H9 (cell line): ENCODE results near the gene MBLAC1. TPM values are rescaled to one million over a fixed set of nuclear protein-coding genes. Genes with fewer than 3 reads are reported as not detected.

Source experiments
- DNase-seq: peaks from one replicate; pipeline ENCODE4 v3.0.0-alpha.2; 2017
- H2AFZ ChIP-seq: one replicate; pipeline ENCODE4 v1.6.1; 2013; ENCODE audit warnings: mild to moderate bottlenecking, low read length, control low read depth, moderate library complexity
- H2AK5ac ChIP-seq: 2 replicates; pipeline ENCODE4 v1.6.1; 2013; ENCODE audit warnings: low read length, control low read depth, mixed read lengths; ENCODE audit not compliant: insufficient read length
- H2BK120ac ChIP-seq: one replicate; pipeline ENCODE4 v1.6.1; 2013; ENCODE audit warnings: low read depth, mild to moderate bottlenecking, low read length, control low read depth, inconsistent platforms; ENCODE audit not compliant: poor library complexity, severe bottlenecking
- H2BK12ac ChIP-seq: 2 replicates; pipeline ENCODE4 v1.6.1; 2013; ENCODE audit warnings: low read length, control low read depth, mixed read lengths, low read depth; ENCODE audit not compliant: insufficient read length
- H2BK15ac ChIP-seq: 2 replicates; pipeline ENCODE4 v1.6.1; 2013; ENCODE audit warnings: low read depth, low read length, control low read depth
- H2BK20ac ChIP-seq: one replicate; pipeline ENCODE4 v1.6.1; 2013; ENCODE audit warnings: low read depth, mild to moderate bottlenecking, low read length, control low read depth, inconsistent platforms; ENCODE audit not compliant: poor library complexity, severe bottlenecking
- H2BK5ac ChIP-seq: 2 replicates; pipeline ENCODE4 v1.6.1; 2013; ENCODE audit warnings: low read length, control low read depth, mixed read lengths; ENCODE audit not compliant: insufficient read length
- H3K14ac ChIP-seq: 2 replicates; pipeline ENCODE4 v1.6.1; 2013; ENCODE audit warnings: low read length, control low read depth; ENCODE audit not compliant: insufficient read depth
- H3K18ac ChIP-seq: 2 replicates; pipeline ENCODE4 v1.6.1; 2013; ENCODE audit warnings: low read depth, mild to moderate bottlenecking, mixed read lengths, low read length, control low read depth; ENCODE audit not compliant: insufficient read length
- H3K23ac ChIP-seq: 2 replicates; pipeline ENCODE4 v1.6.1; 2013; ENCODE audit warnings: low read length, control low read depth, mixed read lengths, low read depth; ENCODE audit not compliant: insufficient read length
- H3K23me2 ChIP-seq: 2 replicates; pipeline ENCODE4 v1.6.1; 2013; ENCODE audit warnings: low read depth, mild to moderate bottlenecking, mixed read lengths, low read length, control low read depth; ENCODE audit not compliant: insufficient read length, poor library complexity, severe bottlenecking
- H3K27ac ChIP-seq: 2 replicates; pipeline ENCODE4 v1.5.1; 2013; ENCODE audit warnings: low read length, control low read depth, mixed read lengths, low read depth; ENCODE audit not compliant: insufficient read length
- H3K27me3 ChIP-seq: 2 replicates; pipeline ENCODE4 v1.6.1; 2013; ENCODE audit warnings: low read length, control low read depth, inconsistent platforms; ENCODE audit not compliant: insufficient read depth
- H3K4ac ChIP-seq: 2 replicates; pipeline ENCODE4 v1.6.1; 2013; ENCODE audit warnings: low read depth, mild to moderate bottlenecking, control low read depth, inconsistent platforms, low read length, moderate library complexity
- H3K4me1 ChIP-seq: 2 replicates; pipeline ENCODE4 v1.6.1; 2013; ENCODE audit warnings: low read length, control low read depth, inconsistent platforms; ENCODE audit not compliant: insufficient read depth
- H3K4me2 ChIP-seq: 2 replicates; pipeline ENCODE4 v1.6.1; 2013; ENCODE audit warnings: low read length, control low read depth, mixed read lengths; ENCODE audit not compliant: insufficient read length, insufficient read depth
- H3K56ac ChIP-seq: 2 replicates; pipeline ENCODE4 v1.6.1; 2013; ENCODE audit warnings: low read depth, mild to moderate bottlenecking, mixed read lengths, low read length, control low read depth; ENCODE audit not compliant: insufficient read length
- H3K79me1 ChIP-seq: 2 replicates; pipeline ENCODE4 v1.6.1; 2013; ENCODE audit warnings: low read depth, mild to moderate bottlenecking, moderate library complexity, low read length, control low read depth, inconsistent platforms; ENCODE audit not compliant: insufficient read depth, poor library complexity, severe bottlenecking
- H3K79me2 ChIP-seq: 2 replicates; pipeline ENCODE4 v1.6.1; 2013; ENCODE audit warnings: low read length, control low read depth, inconsistent platforms; ENCODE audit not compliant: insufficient read depth
- H3K9ac ChIP-seq: 2 replicates; pipeline ENCODE4 v1.6.1; 2013; ENCODE audit warnings: low read length, control low read depth, mixed read lengths; ENCODE audit not compliant: insufficient read length; ENCODE audit errors: extremely low read depth
- H3K9me3 ChIP-seq: one replicate; pipeline ENCODE4 v1.6.1; 2013; ENCODE audit warnings: low read depth, low read length, inconsistent platforms; ENCODE audit not compliant: control insufficient read depth
- H3T11ph ChIP-seq: one replicate; pipeline ENCODE4 v1.6.1; 2013; ENCODE audit warnings: mild to moderate bottlenecking, low read length, control low read depth, inconsistent platforms
- H4K20me1 ChIP-seq: one replicate; pipeline ENCODE4 v1.6.1; 2013; ENCODE audit not compliant: control insufficient read depth, insufficient read length, insufficient read depth
- H4K5ac ChIP-seq: 2 replicates; pipeline ENCODE4 v1.6.1; 2013; ENCODE audit warnings: low read depth, mild to moderate bottlenecking, mixed read lengths, low read length, control low read depth; ENCODE audit not compliant: insufficient read length
- H4K8ac ChIP-seq: replicated peaks from 2 replicates; pipeline ENCODE4 v1.6.1; 2013; ENCODE audit warnings: low read length, control low read depth, mixed read lengths, low read depth; ENCODE audit not compliant: insufficient read length
- H4K91ac ChIP-seq: 2 replicates; pipeline ENCODE4 v1.6.1; 2013; ENCODE audit warnings: low read depth, mild to moderate bottlenecking, moderate library complexity, mixed read lengths, low read length, control low read depth; ENCODE audit not compliant: insufficient read length
- H3K27ac Mint-ChIP-seq, 3 experiments: 2 replicates in 2 of 3; 3 replicates in 1 of 3; pipeline ENCODE4 v1.8.0; 2020 to 2021; ENCODE audit warnings: mixed read lengths in 3 of 3, mild to moderate bottlenecking in 1 of 3, moderate library complexity in 1 of 3
- H3K27me3 Mint-ChIP-seq: 2 replicates; pipeline ENCODE4 v1.8.0; 2021; ENCODE audit warnings: low read depth, mild to moderate bottlenecking, moderate library complexity, mixed read lengths
- H3K36me3 Mint-ChIP-seq, 3 experiments: 2 replicates in 2 of 3; 3 replicates in 1 of 3; pipeline ENCODE4 v1.8.0; 2020 to 2021; ENCODE audit warnings: low read depth in 3 of 3, mixed read lengths in 3 of 3; ENCODE audit not compliant: insufficient read depth in 1 of 3
- H3K4me1 Mint-ChIP-seq, 2 experiments: 2 replicates each; pipeline ENCODE4 v1.8.0; 2020; ENCODE audit warnings: mixed read lengths in 2 of 2
- H3K4me3 Mint-ChIP-seq, 2 experiments: 2 replicates in 1 of 2; 3 replicates in 1 of 2; pipeline ENCODE4 v1.8.0; 2020 to 2021; ENCODE audit warnings: mild to moderate bottlenecking in 2 of 2, mixed read lengths in 2 of 2, moderate library complexity in 1 of 2
- H3K9me3 Mint-ChIP-seq, 2 experiments: 2 replicates in 1 of 2; 3 replicates in 1 of 2; pipeline ENCODE4 v1.8.0; 2020; ENCODE audit warnings: mild to moderate bottlenecking in 2 of 2, mixed read lengths in 2 of 2, moderate library complexity in 1 of 2
- CTCF ChIP-seq: fragments of 200-600 bp; sonication (generic); conservative IDR thresholded peaks from 3 replicates; pipeline ENCODE4 v1.8.0; 2021; ENCODE audit warnings: antibody characterized with exemption, mild to moderate bottlenecking
- WGBS: extraction: QIAGEN DNeasy Blood & Tissue Kit; methylation state at CpG from one replicate; pipeline ENCODE4 v1.1.7; 2013; ENCODE audit warnings: missing lambda C conversion rate, low lambda C conversion rate, mixed read lengths; ENCODE audit not compliant: insufficient read length; ENCODE audit errors: extremely low coverage; 5-methylcytosine and 5-hydroxymethylcytosine counted together
- total RNA-seq: library from RNA; stranded (reverse); gene quantifications from 2 replicates; pipeline ENCODE4 v1.2.1, GENCODE V29; 2021

MBLAC1 gene
- total RNA-seq, 1 experiment from 2014 or later, result 1.9 TPM

DNA sequence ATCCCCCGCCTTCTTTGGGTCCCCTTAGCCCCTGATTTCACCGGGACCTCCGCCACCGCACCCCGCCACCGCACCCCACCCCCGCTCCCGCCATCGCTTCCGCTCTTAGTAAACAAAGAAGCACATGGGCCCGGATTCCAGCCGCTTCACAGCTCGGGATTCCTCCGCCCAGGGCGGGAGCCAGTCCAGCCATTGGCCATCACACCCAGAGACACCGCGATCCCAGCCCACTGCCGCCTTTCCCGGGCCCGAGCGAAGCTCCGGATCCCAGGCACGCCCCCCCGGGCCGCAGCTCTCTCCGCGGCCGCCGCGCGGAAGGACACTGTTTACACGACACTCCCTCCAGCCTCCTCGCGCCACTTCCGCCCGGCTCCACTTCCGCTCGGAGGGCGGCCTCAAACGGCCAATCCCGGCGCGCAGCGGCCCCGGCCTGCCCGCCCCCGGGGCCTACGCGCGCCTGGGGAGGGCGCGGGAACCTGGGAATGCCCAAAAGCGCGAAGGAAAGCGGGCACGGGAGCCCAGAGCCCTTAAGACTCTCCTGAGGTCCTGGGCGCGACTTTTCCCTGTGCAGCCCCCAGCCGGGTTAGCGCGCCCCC lies 26.2 kb upstream of the MBLAC1 start:
- Mint-ChIP-seq H3K27ac (peak overlapping the region; percentile 99 to 100 (median 99)), H3K9me3 (peaks cover 0 to 3% of the 10 kb centered on the region in 2 experiments; a peak in 1 of 5 replicates), H3K4me1 (peaks cover 20 to 34% of the 10 kb centered on the region in 2 experiments), H3K27me3 (no peaks in the 10 kb centered on the region; the same call in 1 of the 2 replicates), H3K36me3 (peaks cover 56 to 75% (median 69%) of the 10 kb centered on the region in 3 experiments), H3K4me3 (peak overlapping the region; percentile 93 to 95)
- Histone ChIP-seq H2BK120ac (peak overlapping the region; percentile 94), H2AFZ (no peak overlapping the region), H4K5ac (peak overlapping the region; percentile 100), H4K20me1 (no peaks in the 10 kb centered on the region), H3K27me3 (no peaks in the 10 kb centered on the region), H3K4me2 (peak overlapping the region; percentile 75), H3K4me1 (no peaks in the 10 kb centered on the region), H3K9ac (peak overlapping the region; percentile 100), H4K8ac (peak overlapping the region; percentile 99), H3K79me2 (peaks cover 5% of the 10 kb centered on the region; the same call in 1 of the 2 replicates), H3K23ac (no peak overlapping the region), H3K27ac (peak overlapping the region; percentile 86), H3K4ac (peak overlapping the region; percentile 100), H2BK20ac (no peak overlapping the region), H2AK5ac (peak overlapping the region; percentile 93), H2BK5ac (peak overlapping the region; percentile 99), H3T11ph (no peak overlapping the region), H3K9me3 (no peaks in the 10 kb centered on the region), H3K79me1 (peaks cover 3% of the 10 kb centered on the region), H3K18ac (peak overlapping the region; percentile 100), H3K23me2 (no peaks in the 10 kb centered on the region), H4K91ac (peak overlapping the region; percentile 99), H2BK12ac (peak overlapping the region; percentile 92), H3K56ac (peak overlapping the region; percentile 97), H3K14ac (peak overlapping the region; percentile 100), H2BK15ac (no peak overlapping the region)
- peak; percentile 92 for DNase-seq
- TF ChIP-seq CTCF, result no peak
- no CpG with 5 or more reads among the region's 61 CpGs for WGBS
